Calu3 (cell line): ENCODE measurements around the gene BRF1. TPM values are rescaled to one million over a fixed set of nuclear protein-coding genes. Genes with fewer than 3 reads are reported as not detected.

Source experiments
- BruUV-seq: library from RNA; stranded (reverse); fragments of 400-500 nt; replicated peaks from 2 replicates; lab custom pipeline; 2021; lab: Mats Ljungman, UMichigan
- CTCF ChIA-PET: fragments of 300-600 bp; sonication (Branson Sonifier 250); formaldehyde crosslinking; loops from one replicate; lab custom pipeline; 2022; ENCODE audit warnings: antibody characterized with exemption; lab: Charles Lee
- DNase-seq: peaks from one replicate; pipeline ENCODE4 v3.0.0; 2022
- H3K27ac Mint-ChIP-seq: one replicate; pipeline ENCODE4 v1.8.0; 2022; ENCODE audit warnings: mixed read lengths; ENCODE audit not compliant: unreplicated experiment
- H3K27me3 Mint-ChIP-seq: one replicate; pipeline ENCODE4 v1.8.0; 2022; ENCODE audit warnings: mixed read lengths; ENCODE audit not compliant: unreplicated experiment
- H3K36me3 Mint-ChIP-seq: one replicate; pipeline ENCODE4 v1.8.0; 2022; ENCODE audit warnings: mild to moderate bottlenecking, moderate library complexity, mixed read lengths; ENCODE audit not compliant: insufficient read depth, unreplicated experiment
- H3K4me1 Mint-ChIP-seq: one replicate; pipeline ENCODE4 v1.8.0; 2022; ENCODE audit warnings: mild to moderate bottlenecking, low read depth, mixed read lengths; ENCODE audit not compliant: unreplicated experiment
- H3K4me3 Mint-ChIP-seq: one replicate; pipeline ENCODE4 v1.8.0; 2022; ENCODE audit warnings: mild to moderate bottlenecking, low read depth, moderate library complexity, mixed read lengths; ENCODE audit not compliant: unreplicated experiment
- H3K9me3 Mint-ChIP-seq: one replicate; pipeline ENCODE4 v1.8.0; 2022; ENCODE audit warnings: low read depth, mixed read lengths; ENCODE audit not compliant: unreplicated experiment
- CTCF ChIP-seq: fragments of 200-600 bp; IDR thresholded peaks from one replicate; pipeline ENCODE4 v1.8.0; 2022; ENCODE audit warnings: antibody characterized with exemption; ENCODE audit not compliant: unreplicated experiment
- intact Hi-C: fragments of 100-400 bp; cut with micrococcal nuclease; formaldehyde crosslinking; loops from one replicate; pipeline ENCODE4 v1.10.0; 2022; ENCODE audit not compliant: unreplicated experiment
- total RNA-seq: library from RNA; stranded (reverse); gene quantifications from 2 replicates; pipeline ENCODE4 v1.2.3, GENCODE V29; 2022

Gene BRF1
- total RNA-seq, 1 experiment from 2014 or later = 38.4 TPM

- TF ChIP-seq CTCF = no peak
- no peaks in the 10 kb centered on the region for H3K9me3 Mint-ChIP-seq
- H3K36me3 Mint-ChIP-seq = peaks cover 10% of the 10 kb centered on the region
- CTCF ChIA-PET = no interaction called here
- H3K27me3 Mint-ChIP-seq = no peaks in the 10 kb centered on the region
- BruUV-seq = no TSS peak
- H3K4me1 Mint-ChIP-seq = peaks cover 9% of the 10 kb centered on the region
- no peak overlapping the region for H3K4me3 Mint-ChIP-seq
- no peak overlapping the region for H3K27ac Mint-ChIP-seq
- intact Hi-C loops = no loop called here
- DNase-seq = no peak
These were observed 25.1 kb upstream of the BRF1 start for GRCh38 chr14:105325716-105326567.

GRCh38 chr14:105325303-105325702, 24.5 kb upstream of the BRF1 start:
- DNase-seq = no peak
- no peak for TF ChIP-seq CTCF
- CTCF ChIA-PET = no interaction called here
- Mint-ChIP-seq H3K4me3 (no peak overlapping the region), H3K27me3 (no peaks in the 10 kb centered on the region), H3K9me3 (no peaks in the 10 kb centered on the region), H3K4me1 (peaks cover 9% of the 10 kb centered on the region), H3K27ac (no peak overlapping the region), H3K36me3 (peaks cover 4% of the 10 kb centered on the region)
- BruUV-seq = no TSS peak
- intact Hi-C loops = no loop called here

- peaks cover 4% of the 10 kb centered on the region for H3K36me3 Mint-ChIP-seq
- DNase-seq = no peak
- CTCF ChIA-PET = no interaction called here
- no peak overlapping the region for H3K4me3 Mint-ChIP-seq
- H3K27me3 Mint-ChIP-seq = no peaks in the 10 kb centered on the region
- no peaks in the 10 kb centered on the region for H3K9me3 Mint-ChIP-seq
- intact Hi-C loops = no loop called here
- H3K4me1 Mint-ChIP-seq = peaks cover 9% of the 10 kb centered on the region
- no TSS peak for BruUV-seq
- no peak for TF ChIP-seq CTCF
- no peak overlapping the region for H3K27ac Mint-ChIP-seq
These were observed 24.1 kb upstream of the BRF1 start for GRCh38 chr14:105324871-105325270.

- intact Hi-C loops = no loop called here
- Mint-ChIP-seq H3K27me3 (no peaks in the 10 kb centered on the region), H3K9me3 (no peaks in the 10 kb centered on the region), H3K36me3 (peaks cover 4% of the 10 kb centered on the region), H3K4me1 (peaks cover 9% of the 10 kb centered on the region), H3K4me3 (no peak overlapping the region), H3K27ac (no peak overlapping the region)
- no TSS peak for BruUV-seq
- no peak for TF ChIP-seq CTCF
- CTCF ChIA-PET = no interaction called here
- DNase-seq = no peak
These were observed 23.4 kb upstream of the BRF1 start for GRCh38 chr14:105324080-105324778.
